ENCODE results near the gene AQP2.

- TF ChIP-seq POLR2A (IDR thresholded peaks at IDR 0.05) (no peak), CTCF (IDR thresholded peaks at IDR 0.05 in 4 of 5, conservative IDR thresholded peaks at IDR 0.05 in 1 of 5) (no peak)
These were observed 26.0 kb downstream of the AQP2 start for GRCh38 chr12:49976557-49976956.
